ENCODE measurements around the gene FMNL2.
A peak's percentile ranks its signal among the peaks of the same experiment; 100 is the strongest.
"Not testable (repeated sequence)": the region's sequence is repeated elsewhere in the genome, so short reads cannot be mapped to it uniquely, and the experiment has no call there.

The FMNL2 gene

DNA sequence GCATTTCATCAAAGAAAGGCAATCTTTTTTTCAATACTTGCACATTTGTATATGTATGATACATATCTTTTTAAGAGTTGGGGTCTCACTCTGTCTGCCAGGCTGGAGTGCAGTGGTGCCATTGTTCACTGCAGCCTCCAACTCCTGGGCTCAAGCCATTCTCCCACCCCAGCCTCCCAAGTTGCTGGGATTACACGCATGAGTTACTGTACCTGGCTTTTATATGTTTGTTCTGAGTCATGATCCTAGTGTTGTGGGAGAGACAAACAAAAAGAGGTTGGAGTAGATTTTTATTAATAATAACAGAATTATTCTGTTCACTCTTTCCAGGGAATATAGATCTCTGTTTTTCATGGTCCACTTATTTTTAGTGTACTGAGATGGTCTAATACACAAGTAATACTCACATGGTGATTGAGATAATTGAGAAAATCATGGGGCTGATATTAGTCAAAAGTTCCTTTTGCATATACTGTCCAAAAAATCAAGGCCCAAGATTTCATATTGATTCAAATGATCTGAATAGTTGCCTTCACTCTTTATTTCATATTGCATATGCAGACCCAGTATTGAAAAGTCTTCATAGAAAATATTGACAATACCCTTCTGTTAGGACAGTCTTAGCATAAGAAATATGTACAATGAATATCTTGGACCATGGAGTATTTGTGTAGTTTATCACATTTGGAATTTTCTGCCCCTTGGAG lies 138.3 kb downstream of the FMNL2 start:
- DNase-seq: no peak

DNA sequence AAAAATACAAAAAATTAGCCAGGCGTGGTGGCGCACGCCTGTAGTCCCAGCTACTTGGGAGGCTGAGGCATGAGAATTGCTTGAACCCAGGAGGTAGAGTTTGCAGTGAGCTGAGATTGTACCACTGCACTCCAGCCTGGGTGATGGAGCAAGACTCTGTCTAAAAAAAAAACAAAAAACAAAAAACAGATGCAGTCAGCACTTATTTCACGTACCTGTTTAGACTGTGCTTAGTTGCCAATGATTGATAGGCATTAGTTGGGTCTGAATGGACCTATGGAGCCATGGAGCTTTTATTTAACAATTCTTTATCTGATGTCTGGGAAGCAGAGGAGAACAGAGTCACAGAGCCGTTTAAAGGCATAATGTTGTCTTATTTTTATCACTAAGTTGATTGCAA lies 139.5 kb downstream of the FMNL2 start:
- not testable (repeated sequence) for DNase-seq

DNA sequence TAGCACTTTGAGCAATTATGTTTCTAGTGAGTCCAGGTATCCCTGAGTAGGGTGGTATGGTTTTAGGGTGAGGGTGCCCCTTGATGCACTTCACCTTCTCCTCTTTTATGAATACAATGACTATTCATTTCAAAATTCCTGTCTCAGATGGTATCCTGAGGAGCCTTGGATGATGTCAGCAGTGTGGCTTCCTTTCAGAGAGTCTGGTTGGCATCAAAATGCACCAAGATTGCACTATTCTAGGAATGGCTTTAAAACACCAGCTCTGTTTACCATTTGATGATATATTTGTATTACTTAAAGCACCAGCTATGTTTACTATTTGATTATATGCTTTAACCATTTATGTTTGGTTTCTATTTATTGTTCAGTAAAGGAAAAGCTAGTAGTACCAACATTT lies 141.0 kb downstream of the FMNL2 start:
- DNase-seq: no peak

DNA sequence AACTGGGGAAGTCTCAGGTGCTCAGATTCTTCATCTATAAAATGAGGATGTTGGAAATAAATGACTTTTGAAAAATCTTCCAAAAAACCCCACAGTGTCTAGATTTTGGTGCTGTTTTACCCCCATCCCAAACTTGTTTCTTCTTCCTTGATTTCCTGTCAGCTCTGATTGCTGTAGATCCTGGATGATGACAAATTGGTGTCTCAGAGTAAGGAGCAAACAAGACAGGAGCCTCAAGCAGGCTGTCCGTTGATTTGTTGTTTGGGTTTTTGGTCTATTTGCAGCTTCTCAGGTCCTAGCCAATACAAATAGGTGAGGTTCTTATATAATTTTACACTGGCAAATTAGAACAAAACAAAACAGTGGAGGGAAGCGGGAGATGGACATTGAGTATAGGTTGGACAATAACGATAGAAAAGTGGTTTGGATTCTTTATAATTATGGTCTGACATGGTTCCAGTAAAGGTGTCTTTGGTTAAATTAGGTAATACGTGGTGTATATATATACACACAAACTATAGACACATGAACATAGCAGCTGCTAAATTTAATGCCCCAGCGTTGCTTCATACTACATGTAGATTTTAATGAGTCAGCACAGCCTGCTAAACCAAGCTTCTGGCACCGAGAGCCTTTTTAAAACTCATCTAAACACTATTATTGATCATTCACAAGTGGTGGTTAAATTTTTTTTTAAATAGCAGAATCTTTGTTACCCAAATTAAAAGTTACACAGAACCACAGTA lies 142.5 kb downstream of the FMNL2 start:
- DNase-seq: peak in 1 of 4 experiments; percentile 38

DNA sequence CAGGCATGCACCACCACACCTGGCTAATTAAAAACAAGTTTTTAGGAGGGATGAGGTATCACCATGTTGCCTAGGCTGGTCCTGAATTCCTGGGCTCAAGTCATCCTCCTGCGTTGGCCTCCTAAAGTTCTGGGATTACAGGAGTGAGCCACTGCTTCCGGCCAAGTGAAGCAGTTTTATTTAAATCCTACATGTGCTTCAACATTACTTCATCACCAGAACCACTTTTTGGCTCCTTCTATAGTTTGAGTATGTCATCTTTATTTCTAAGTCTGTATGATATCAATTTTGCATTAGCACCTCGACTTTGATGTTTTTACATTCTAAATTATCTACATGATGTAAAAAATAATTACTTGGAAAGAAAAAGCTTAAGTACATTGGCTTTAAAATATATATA lies 144.3 kb downstream of the FMNL2 start:
- no peak for DNase-seq

DNA sequence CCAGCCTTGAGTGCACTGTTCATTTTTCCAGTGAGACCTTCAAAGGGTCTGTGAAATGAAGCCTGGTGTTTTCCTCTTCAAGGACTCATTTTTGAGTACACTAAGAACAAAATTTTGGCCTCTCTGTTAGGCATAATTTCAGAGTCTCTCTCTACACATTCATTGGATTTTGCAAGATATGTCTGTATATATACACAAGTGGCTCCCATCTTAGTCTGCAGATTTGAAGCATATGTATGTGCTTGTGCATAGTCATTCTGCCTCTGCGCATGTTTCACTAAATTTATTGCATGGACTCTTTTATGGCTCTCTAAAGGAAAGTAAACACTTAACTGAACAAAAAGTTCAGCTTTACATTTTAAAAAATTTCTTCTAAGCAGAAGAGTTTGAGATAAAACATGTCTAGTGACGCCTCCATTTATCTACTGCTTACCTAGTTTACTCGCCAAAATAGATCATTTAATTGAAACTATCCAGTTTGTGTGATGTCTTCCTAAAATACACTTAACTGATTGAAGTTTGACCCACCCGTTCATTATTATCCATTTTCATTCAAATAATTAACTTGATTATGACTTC lies 145.9 kb downstream of the FMNL2 start:
- no peak for DNase-seq

DNA sequence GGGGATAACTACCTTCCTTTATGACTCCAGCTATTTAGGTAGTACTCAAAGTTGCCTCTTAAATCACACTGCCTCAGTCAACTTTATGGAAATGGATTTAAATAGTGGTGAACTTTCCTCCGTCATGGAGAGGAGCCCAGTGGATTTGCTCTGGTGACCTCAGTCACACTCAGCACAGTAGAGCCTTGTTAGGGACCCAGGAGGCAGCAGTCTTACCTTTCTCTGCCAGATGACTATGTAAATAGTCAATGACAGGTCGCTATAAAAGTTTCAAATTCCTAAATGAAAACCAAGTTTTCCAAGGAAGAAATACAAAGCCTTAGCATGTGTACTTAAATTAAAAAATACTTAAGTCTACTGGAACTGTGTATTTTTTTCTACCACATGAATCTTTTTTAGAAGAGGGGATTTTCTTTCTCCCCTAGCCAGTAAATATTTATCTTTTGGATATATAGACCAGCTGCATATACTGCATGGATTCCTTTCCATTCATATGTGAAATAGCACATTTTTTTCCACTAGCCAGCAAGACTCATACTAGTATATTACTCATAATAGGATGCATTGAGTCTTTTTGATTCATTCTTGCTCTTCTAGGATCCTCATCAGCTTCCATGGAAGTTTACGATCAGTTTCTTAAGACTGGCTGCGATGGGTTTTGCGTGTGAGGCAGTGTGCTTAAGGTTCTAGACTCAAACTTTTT lies 147.1 kb downstream of the FMNL2 start:
- DNase-seq: no peak

DNA sequence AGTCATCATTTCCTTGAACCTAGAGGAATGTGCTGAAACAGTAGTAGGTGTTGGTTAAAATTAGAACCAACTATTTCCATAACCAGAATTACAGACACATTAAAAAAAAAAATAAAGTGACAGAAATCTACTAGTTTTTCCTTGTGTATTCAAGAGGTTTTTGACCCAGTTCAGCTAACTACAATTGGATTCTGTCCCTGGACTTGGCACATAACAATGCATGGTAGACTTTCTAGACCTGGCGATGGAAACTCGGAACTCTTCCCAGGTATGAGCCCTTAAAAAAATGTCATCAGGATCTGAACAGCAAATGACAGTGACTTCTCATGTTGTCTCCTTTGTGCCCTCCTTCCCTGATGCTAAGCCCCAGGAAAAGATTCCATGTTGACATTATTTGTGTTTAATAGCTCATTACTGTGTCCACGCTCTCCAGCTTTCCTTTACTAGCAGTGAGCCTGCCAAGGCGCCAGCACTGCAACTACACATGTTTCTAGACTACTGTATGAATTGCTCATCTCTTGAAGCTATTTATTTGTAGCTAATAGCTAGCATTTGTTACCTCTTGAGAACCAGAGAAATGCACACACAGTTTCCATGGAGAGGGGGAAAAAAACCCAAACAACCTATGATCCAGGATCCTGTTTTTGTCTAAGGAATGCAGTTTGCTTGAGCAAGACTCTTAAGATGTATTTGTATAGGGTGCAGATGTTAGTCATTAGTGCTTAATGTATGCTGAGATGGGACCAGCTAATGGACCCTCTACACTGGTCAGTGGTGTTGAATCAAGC lies 148.5 kb downstream of the FMNL2 start:
- no peak for DNase-seq

DNA sequence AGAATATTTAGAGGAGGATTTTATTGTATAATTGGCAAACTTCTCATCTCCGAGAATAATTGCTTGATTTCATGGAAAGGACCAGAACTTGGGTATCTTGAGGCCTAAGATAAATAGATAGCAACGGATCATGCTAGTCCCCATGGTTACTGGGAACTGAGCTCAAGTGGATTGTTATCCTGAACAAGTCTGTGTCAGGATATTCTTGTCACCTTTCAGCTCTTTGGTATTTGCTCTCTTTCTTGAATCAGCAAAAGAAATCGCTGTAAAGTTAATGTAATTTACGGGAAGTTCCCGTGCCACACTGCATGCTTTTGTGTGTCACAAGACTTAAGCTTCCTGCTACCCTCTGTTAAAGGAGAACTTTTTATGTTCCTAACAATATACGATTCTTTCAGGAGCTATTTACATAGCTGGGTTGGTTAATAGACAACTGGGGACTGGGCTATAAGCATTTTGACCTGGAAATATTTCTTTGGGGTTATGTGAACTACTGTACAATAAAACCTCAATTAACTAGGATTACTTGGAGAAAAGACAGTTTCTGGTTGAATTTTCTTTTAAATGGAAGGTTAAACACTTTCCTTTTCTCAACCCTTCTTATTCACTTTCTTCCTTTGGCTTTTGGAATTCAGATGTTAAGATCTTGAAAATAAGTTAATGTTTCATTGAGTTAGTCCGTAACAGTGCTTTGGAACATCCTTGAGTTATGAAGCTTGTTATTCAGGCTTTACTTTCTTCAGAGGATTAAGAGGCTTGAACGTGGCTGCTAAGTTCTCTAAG lies 151.2 kb downstream of the FMNL2 start:
- peak; percentile 70 to 90 (median 78) for DNase-seq

DNA sequence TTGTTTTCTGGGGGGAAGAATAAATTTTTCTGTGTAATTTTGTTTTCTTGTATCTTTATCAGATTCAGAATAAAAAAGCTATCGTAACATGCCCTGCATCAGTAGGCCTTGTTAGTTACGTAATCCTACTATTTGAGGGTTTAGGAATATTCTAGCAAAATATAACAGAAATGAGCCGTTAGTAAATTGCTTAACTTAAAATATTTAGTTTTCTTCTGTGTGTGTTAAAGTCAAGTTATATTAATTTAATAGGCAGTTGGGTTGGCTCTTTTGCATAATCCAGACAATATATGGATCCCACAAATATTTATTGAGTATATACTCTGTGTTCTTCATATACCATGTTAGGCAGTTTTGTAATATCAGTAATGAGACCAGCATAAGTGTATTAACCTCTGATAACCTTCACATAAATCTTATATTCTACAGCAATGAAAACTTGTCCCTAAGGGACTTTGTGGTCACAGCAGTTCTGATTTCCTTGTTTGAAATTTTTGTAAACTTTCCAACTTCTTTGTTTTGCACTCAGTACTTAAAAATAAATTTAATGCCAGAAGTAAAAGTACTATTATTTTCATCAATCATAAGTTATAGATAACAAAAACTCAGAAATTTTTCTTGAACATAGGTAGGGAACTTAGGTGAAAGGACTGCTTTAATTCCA lies 151.9 kb downstream of the FMNL2 start:
- peak in 2 of 4 experiments; percentile 25 to 46 for DNase-seq

DNA sequence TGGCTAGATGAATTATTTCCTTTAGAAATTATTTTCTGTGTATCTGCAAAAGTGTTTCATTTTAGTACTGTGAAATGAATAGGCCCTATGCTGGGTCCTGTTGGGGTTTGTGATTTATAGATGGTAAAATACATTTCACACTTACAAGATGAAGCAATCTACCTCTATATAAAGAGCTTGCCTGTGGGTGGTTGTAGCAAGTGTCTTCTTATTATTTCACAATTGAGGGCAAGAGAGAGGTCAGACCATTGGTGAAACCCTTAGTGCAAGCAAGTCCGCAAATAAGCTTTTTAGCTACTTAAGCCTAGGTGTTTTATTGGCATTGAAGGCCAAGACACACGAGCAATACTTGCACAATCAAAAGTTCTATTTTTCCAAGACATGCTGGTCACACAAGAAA lies 153.1 kb downstream of the FMNL2 start:
- peak in 3 of 4 experiments; percentile 37 to 62 (median 60) for DNase-seq

DNA sequence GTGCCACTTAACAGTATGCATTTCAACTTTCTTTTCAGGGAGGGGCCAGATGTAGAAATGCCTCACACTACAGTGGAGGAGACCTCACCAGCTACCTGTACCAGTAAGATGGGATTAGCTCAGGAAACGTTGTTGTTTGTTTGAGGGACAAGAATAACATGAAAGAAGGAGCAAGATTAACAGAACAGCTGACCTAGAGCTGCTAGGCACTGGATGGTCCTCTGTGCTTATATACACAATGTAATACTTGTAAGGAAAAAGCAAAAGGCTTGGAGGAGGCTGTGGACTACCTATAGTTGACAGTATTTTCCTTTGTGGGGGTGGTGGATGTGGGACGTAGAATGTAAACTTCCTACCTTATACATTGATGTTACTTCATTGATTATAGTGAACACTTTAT lies 154.4 kb downstream of the FMNL2 start:
- no peak for DNase-seq

DNA sequence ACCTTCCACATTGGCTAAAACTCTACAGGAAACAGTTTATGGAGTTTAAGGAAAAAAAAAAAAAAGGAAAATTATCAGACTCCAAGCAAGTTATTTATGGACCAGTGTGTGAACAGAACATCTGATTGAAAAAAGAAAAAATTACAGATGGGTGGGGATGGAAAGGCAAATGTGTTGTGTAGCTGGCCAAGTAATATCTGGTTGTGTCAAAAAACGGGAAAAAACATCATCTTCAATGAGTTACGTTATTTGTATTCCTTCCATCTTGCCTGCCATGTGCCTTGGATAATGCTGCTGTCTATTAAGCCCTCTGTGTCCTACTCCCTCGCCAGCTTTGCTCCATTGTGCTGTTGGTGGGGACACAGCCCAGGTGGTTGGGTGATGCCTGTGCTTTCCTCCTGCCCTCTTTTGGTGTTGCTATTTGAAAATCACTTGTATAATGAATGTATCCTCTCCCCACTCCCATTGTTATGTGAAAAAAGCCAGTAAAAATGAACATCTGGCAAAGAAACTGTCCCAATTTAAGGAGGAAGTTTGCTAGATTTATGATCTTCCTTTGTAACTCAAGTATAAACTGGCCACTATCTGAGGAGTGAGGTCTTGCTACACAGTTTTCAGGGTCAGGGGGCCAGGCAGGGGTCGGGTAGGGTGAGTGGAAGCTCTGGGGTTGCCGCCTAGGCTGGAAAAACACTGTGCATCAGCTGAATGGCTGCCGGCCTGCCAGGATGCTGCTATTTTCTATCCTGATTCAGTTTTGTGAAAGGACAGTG lies 155.9 kb downstream of the FMNL2 start:
- DNase-seq: no peak

DNA sequence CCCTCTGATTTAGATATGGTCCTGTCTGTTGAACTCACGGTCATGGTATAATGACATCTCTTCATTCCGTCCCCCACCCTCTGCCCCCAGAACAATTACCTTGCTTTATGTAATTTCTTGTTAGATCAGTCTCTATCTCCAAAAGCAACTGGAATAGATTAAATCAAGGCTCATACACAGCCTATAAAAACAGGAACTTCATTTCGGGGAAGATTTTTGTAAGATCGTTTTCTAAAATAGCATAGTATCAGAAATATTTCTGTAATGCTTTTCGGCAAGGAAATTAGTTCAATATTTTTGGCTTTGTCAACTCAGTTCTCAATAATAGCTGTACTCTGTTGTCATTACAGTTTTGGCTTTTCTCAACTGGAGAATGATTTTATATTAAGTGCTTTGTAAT lies 157.2 kb downstream of the FMNL2 start:
- DNase-seq: peak in 2 of 4 experiments; percentile 40 to 51

DNA sequence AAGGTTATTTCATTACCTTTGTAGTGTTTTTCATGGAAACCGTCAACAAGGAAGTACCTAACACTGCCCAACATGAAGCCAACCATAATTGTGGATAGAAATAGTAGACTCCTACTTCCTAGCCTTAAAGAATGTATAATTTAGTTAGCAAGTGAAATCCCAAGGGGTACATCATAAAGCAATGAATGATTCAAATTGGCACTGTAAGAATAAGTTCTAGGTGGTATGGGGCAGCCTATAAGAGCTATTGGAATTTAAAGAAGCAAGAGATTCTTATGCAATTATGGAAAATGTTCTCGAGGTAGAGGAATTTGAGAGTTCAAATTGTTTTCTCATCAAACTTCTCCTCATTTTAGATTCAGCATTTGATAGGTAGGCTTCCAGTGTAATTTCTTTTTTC lies 157.9 kb downstream of the FMNL2 start:
- DNase-seq: no peak

DNA sequence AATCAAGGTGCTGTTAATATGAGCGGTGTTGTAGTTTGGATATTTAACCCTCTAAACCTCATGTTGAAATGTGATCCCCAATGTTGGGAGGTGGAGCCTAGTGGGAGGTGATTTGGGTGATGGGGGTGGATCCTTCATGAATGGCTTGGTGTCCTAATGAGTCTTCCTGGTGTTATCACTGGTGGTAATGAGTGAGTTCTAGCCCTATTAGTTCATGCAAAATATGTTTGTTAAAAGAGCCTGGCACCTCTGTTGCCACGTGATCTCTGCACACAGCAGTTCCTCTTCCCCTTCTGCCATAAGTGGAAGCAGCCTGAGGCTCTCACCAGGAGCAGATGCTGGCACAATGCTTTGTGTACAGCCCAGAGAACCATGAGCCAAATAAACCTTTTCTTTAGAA lies 158.4 kb downstream of the FMNL2 start:
- DNase-seq: peak in 2 of 4 experiments; percentile 36 to 37

DNA sequence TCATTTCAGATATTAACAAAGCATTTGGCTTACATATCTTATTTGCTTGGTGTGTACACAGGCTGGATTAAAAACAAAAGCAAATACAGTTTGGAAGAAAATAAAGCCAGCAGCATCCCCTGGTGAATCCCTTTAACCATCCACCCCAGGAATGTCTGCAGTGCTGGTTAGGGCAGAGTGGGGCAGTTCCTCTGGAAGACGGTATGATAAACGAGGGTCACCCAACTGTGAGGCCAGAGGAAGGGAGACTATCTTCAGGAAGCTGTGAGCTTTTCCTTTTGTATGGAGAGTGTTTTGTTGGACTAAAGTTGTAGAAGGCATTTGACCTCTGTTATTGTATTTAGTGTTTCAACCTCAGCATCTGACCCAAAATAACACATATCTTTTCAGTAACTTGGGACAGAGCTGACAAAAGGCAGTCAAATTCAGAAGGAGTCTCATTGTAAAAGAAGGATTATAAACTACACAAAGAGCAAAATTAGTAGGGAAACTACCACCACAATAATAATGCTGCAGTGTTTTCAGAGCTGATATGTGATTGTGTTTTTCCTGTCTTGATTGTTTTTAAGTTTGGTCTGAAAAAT lies 159.1 kb downstream of the FMNL2 start:
- DNase-seq: no peak

DNA sequence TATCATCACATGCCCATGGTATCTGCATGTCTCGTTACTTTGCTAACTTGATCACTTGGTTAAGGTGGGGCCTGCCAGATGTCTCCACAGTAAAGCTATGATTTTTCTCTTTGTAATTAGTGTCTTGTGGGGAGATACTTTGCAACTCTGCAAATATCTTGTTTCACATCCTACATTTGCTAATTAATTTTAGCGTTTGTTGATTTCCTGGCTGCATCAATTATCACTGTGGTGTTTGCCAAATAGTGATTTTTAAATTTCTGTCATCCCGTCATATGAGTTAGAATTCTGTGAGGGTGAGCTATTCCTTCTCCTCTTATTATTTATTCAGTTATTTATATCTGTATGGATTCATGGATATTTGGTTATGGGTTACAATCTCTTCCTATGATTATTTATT lies 161.4 kb downstream of the FMNL2 start:
- no peak for DNase-seq

DNA sequence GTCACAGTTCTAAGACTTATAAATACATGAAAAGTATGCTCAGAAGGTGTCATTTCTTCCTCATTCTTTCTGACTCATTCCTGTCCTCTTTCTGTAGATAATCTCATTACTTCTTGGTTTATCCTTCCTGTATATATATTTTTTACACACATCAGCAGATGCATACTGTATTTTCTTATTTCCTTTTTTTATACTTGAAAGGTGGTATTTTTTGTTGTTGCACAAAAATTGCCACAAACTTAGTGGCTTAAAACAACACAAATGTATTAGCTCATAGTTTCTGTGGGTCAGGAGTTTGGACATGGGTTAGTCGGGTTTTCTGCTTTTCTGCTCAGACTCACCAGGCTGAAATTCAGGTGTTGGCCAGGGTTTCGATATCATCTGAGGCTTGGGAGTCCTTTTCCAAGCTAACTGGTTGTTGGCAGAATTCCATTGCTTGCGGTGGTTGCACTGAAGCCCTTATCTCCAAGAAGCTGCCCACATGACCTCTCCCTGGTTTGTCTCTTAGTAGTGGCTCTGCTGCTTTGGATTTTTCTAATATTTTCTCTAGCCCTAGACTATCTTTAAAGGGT lies 162.6 kb downstream of the FMNL2 start:
- peak; percentile 23 to 72 (median 60) for DNase-seq
